Naive thymus-derived CD4-positive, alpha-beta T cell (primary cell): ENCODE results near the gene SPINT3. TPM values are rescaled to one million over a fixed set of nuclear protein-coding genes. Genes with fewer than 3 reads are reported as not detected.

Source experiments
- ATAC-seq: fragments of 150-1000 bp; cut with Tn5 transposase; 2 replicates; pipeline ENCODE4 v1.10.0; 2021; ENCODE audit warnings: mild to moderate bottlenecking, moderate library complexity
- CTCF ChIA-PET: fragments of 350-600 bp; sonication (Branson Sonifier 250); formaldehyde crosslinking; loops from one replicate; lab custom pipeline; 2021; ENCODE audit warnings: antibody characterized with exemption; lab: Charles Lee
- POLR2A ChIA-PET: fragments of 350-600 bp; sonication (Branson Sonifier 250); formaldehyde crosslinking; loops from one replicate; lab custom pipeline; 2021; ENCODE audit warnings: antibody characterized with exemption, inconsistent platforms; lab: Charles Lee
- DNase-seq, 9 donors: peaks; one replicate each; pipeline versions ENCODE4 v3.0.0 to v3.0.0-alpha.2; 2020 to 2022; ENCODE audit warnings: mixed read lengths in 1 of 9
- H3K27ac ChIP-seq: one replicate; pipeline ENCODE4 v1.7.0; 2013; ENCODE audit warnings: mild to moderate bottlenecking, low read depth, low read length, moderate library complexity
- H3K27me3 ChIP-seq, 2 donors: one replicate each; pipeline ENCODE4 v1.7.0; 2013; ENCODE audit warnings: low read length in 2 of 2, mild to moderate bottlenecking in 2 of 2, moderate library complexity in 2 of 2; ENCODE audit not compliant: control insufficient read depth in 2 of 2, insufficient read depth in 2 of 2
- H3K36me3 ChIP-seq, 3 experiments: 1 replicate in 2 of 3; 2 replicates in 1 of 3; pipeline ENCODE4 v1.7.0; 2013; ENCODE audit warnings: low read length in 3 of 3, mild to moderate bottlenecking in 3 of 3, moderate library complexity in 1 of 3; ENCODE audit not compliant: insufficient read depth in 3 of 3, control insufficient read depth in 2 of 3
- H3K4me1 ChIP-seq, 2 donors: one replicate each; pipeline ENCODE4 v1.7.0; 2013; ENCODE audit warnings: low read length in 2 of 2, mild to moderate bottlenecking in 2 of 2, moderate library complexity in 1 of 2; ENCODE audit not compliant: control insufficient read depth in 2 of 2, insufficient read depth in 2 of 2
- H3K4me3 ChIP-seq: 2 replicates; pipeline ENCODE4 v1.7.0; 2013; ENCODE audit warnings: mild to moderate bottlenecking, low read length
- H3K9me3 ChIP-seq, 3 experiments: 1 replicate in 2 of 3; 2 replicates in 1 of 3; pipeline ENCODE4 v1.7.0; 2013; ENCODE audit warnings: low read length in 3 of 3; ENCODE audit not compliant: control insufficient read depth in 2 of 3
- H3K27ac Mint-ChIP-seq, 9 donors: one replicate each; pipeline ENCODE4 v1.8.0; 2020 to 2022; ENCODE audit warnings: mixed read lengths in 9 of 9, mild to moderate bottlenecking in 8 of 9, moderate library complexity in 5 of 9, inconsistent platforms in 2 of 9
- H3K27me3 Mint-ChIP-seq, 5 donors: one replicate each; pipeline ENCODE4 v1.8.0; 2021 to 2022; ENCODE audit warnings: mixed read lengths in 5 of 5, mild to moderate bottlenecking in 1 of 5
- H3K36me3 Mint-ChIP-seq, 5 donors: one replicate each; pipeline ENCODE4 v1.8.0; 2020 to 2022; ENCODE audit warnings: mixed read lengths in 5 of 5, mild to moderate bottlenecking in 3 of 5, inconsistent platforms in 1 of 5
- H3K4me1 Mint-ChIP-seq, 7 donors: one replicate each; pipeline ENCODE4 v1.8.0; 2020 to 2022; ENCODE audit warnings: mixed read lengths in 7 of 7, mild to moderate bottlenecking in 3 of 7, inconsistent platforms in 1 of 7
- H3K4me3 Mint-ChIP-seq, 10 donors: one replicate each; pipeline ENCODE4 v1.8.0; 2020 to 2022; ENCODE audit warnings: mild to moderate bottlenecking in 10 of 10, mixed read lengths in 10 of 10, moderate library complexity in 6 of 10, inconsistent platforms in 2 of 10
- H3K9me3 Mint-ChIP-seq, 11 donors: one replicate each; pipeline ENCODE4 v1.8.0; 2020 to 2022; ENCODE audit warnings: mixed read lengths in 11 of 11, mild to moderate bottlenecking in 4 of 11, inconsistent platforms in 1 of 11, moderate library complexity in 1 of 11
- intact Hi-C, 2 donors: fragments of 100-400 bp; cut with micrococcal nuclease; formaldehyde crosslinking; loops; one replicate each; pipeline ENCODE4 v1.15.1; 2023
- polyA plus RNA-seq, 2 donors: library from polyadenylated mRNA; unstranded; fragments of 300-500 nt; fragmentation: Illumina TruSeq; gene quantifications; one replicate each; pipeline ENCODE4 v1.2.3, GENCODE V29; 2021
- total RNA-seq, 6 experiments: library from RNA in 5 of 6; stranded (reverse) in 5 of 6; gene quantifications; 1 replicate in 5 of 6; 2 replicates in 1 of 6; pipeline ENCODE4 v1.2.3 and lab custom pipeline; 2021 to 2026

Gene SPINT3
- total and polyA plus RNA-seq, 7 experiments from 2014 or later: not detected

- intact Hi-C loops: no loop called here
- H3K4me3 ChIP-seq: no peak overlapping the region
- ChIA-PET POLR2A (no interaction called here), CTCF (no interaction called here)
- DNase-seq (no peak), ATAC-seq (no peak)
- no peak overlapping the region for H3K4me3 Mint-ChIP-seq
- peaks cover 20 to 51% (median 29%) of the 10 kb centered on the region in 5 donors for H3K27me3 Mint-ChIP-seq
- no peaks in the 10 kb centered on the region for H3K27me3 ChIP-seq
- H3K36me3 ChIP-seq: no peaks in the 10 kb centered on the region
- no peaks in the 10 kb centered on the region for H3K9me3 ChIP-seq
- no peak overlapping the region for H3K27ac Mint-ChIP-seq
- no peak overlapping the region for H3K27ac ChIP-seq
- H3K36me3 Mint-ChIP-seq: no peaks in the 10 kb centered on the region
- H3K9me3 Mint-ChIP-seq: no peaks in the 10 kb centered on the region
- H3K4me1 ChIP-seq: no peaks in the 10 kb centered on the region
- H3K4me1 Mint-ChIP-seq: peaks cover 0 to 7% (median 0%) of the 10 kb centered on the region in 7 donors
Measured at GRCh38 chr20:45506398-45506797, 9.0 kb downstream of the SPINT3 start.

DNA sequence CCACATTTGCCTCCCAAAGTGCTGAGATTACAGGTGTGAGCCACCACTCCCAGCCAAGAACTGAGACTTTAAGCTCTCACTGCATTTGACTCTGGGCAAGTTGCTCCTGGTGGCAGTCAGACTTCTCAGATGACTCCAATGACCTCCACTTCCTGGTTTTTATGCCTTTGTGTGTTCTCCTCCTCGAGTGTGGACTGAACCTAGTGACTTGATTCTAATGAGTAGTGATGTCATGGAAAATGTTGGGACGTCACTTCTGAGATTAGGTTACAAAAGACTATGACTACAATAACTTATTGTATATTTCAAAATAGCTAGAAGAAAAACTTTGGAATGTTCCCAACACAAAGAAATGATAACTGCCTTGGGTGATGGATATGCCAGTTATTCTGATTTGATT is 12.0 kb downstream of the SPINT3 start:
- H3K9me3 ChIP-seq: no peaks in the 10 kb centered on the region
- ATAC-seq (no peak), DNase-seq (no peak)
- no peak overlapping the region for H3K4me3 ChIP-seq
- Mint-ChIP-seq H3K27ac (no peak overlapping the region), H3K9me3 (no peaks in the 10 kb centered on the region), H3K27me3 (peaks cover 29 to 62% (median 42%) of the 10 kb centered on the region in 5 donors), H3K36me3 (no peaks in the 10 kb centered on the region), H3K4me1 (peaks cover 0 to 7% (median 0%) of the 10 kb centered on the region in 7 donors), H3K4me3 (no peak overlapping the region)
- ChIA-PET CTCF (no interaction called here), POLR2A (no interaction called here)
- intact Hi-C loops: no loop called here
- H3K36me3 ChIP-seq: no peaks in the 10 kb centered on the region
- H3K4me1 ChIP-seq: no peaks in the 10 kb centered on the region
- H3K27ac ChIP-seq: no peak overlapping the region
- no peaks in the 10 kb centered on the region for H3K27me3 ChIP-seq

- POLR2A ChIA-PET: no interaction called here
- Mint-ChIP-seq H3K36me3 (no peaks in the 10 kb centered on the region), H3K9me3 (no peaks in the 10 kb centered on the region), H3K27ac (no peak overlapping the region), H3K4me3 (no peak overlapping the region), H3K27me3 (peaks cover 23 to 56% (median 37%) of the 10 kb centered on the region in 5 donors), H3K4me1 (peaks cover 0 to 7% (median 0%) of the 10 kb centered on the region in 7 donors)
- Histone ChIP-seq H3K27me3 (no peaks in the 10 kb centered on the region), H3K9me3 (no peaks in the 10 kb centered on the region), H3K36me3 (no peaks in the 10 kb centered on the region), H3K4me1 (no peaks in the 10 kb centered on the region), H3K27ac (no peak overlapping the region), H3K4me3 (no peak overlapping the region)
- intact Hi-C loops: no loop called here
- CTCF ChIA-PET: no interaction called here
- ATAC-seq: no peak
- DNase-seq: no peak
Measured at GRCh38 chr20:45502561-45502960, 12.9 kb downstream of the SPINT3 start.

DNA sequence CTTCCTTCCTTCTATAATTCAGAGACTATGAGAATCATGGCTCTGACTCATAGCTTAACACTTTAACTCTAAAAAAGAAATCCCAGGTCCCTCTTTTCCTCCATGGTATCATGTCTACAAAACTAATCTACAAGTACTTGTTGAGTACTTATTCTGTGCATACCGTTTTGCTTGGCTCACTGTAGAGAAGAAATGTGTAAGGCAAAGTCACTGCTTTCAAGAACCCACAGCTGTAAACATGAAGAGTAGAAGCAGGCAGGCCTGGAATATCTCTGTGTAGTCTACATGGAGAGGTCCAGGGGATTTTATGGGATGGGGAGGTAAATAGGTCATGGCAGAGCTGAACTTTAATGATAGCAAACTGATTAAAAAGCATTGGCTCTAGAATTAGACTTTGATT is 13.8 kb downstream of the SPINT3 start:
- no peak for ATAC-seq
- Histone ChIP-seq H3K4me1 (no peaks in the 10 kb centered on the region), H3K4me3 (no peak overlapping the region), H3K27ac (no peak overlapping the region), H3K27me3 (no peaks in the 10 kb centered on the region), H3K9me3 (no peaks in the 10 kb centered on the region), H3K36me3 (no peaks in the 10 kb centered on the region)
- Mint-ChIP-seq H3K36me3 (no peaks in the 10 kb centered on the region), H3K4me3 (no peak overlapping the region), H3K27me3 (peaks cover 18 to 49% (median 37%) of the 10 kb centered on the region in 5 donors), H3K27ac (no peak overlapping the region), H3K9me3 (no peaks in the 10 kb centered on the region), H3K4me1 (no peaks in the 10 kb centered on the region)
- intact Hi-C loops: no loop called here
- ChIA-PET POLR2A (no interaction called here), CTCF (no interaction called here)
- DNase-seq: no peak

- intact Hi-C loops: no loop called here
- Histone ChIP-seq H3K9me3 (no peaks in the 10 kb centered on the region), H3K4me3 (no peak overlapping the region), H3K36me3 (no peaks in the 10 kb centered on the region), H3K27me3 (no peaks in the 10 kb centered on the region), H3K4me1 (no peaks in the 10 kb centered on the region), H3K27ac (no peak overlapping the region)
- ChIA-PET CTCF (no interaction called here), POLR2A (no interaction called here)
- Mint-ChIP-seq H3K36me3 (no peaks in the 10 kb centered on the region), H3K4me3 (no peak overlapping the region), H3K4me1 (no peaks in the 10 kb centered on the region), H3K27me3 (peaks cover 20 to 41% (median 37%) of the 10 kb centered on the region in 5 donors), H3K9me3 (no peaks in the 10 kb centered on the region), H3K27ac (no peak overlapping the region)
- ATAC-seq (no peak), DNase-seq (no peak)
Measured at GRCh38 chr20:45500022-45500421, 15.4 kb downstream of the SPINT3 start.

DNA sequence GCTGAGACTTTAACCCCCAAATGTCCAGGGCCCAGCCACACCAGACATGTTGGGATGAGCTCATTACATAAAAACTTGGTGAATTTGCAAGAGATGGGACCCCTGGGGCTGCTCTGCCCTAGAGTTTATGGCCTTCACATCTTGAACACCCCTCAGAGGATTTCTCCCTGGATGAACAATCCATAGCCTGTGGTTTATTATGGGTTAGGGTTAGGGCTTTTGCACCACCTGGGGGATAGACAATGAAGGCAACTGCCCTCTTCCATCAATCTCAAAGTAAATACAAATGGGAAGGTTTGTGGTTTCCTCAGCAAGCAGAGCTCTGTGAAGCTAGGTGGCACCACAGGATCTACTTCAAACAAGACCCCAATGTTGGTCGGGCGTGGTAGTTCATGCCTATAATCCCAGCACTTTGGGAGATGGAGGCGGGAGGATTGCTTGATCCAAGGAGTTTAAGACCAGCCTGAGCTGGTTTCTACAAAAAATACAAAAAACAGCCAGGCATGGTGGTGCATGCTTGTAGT is 17.4 kb downstream of the SPINT3 start:
- intact Hi-C loops: no loop called here
- CTCF ChIA-PET: no interaction called here
- H3K4me3 ChIP-seq: no peak overlapping the region
- H3K27ac ChIP-seq: no peak overlapping the region
- ATAC-seq (no peak), DNase-seq (no peak)
- POLR2A ChIA-PET: no interaction called here
- no peaks in the 10 kb centered on the region for H3K36me3 ChIP-seq
- Mint-ChIP-seq H3K27me3 (peaks cover 20 to 38% (median 34%) of the 10 kb centered on the region in 5 donors), H3K27ac (no peak overlapping the region), H3K9me3 (no peaks in the 10 kb centered on the region), H3K4me1 (no peaks in the 10 kb centered on the region), H3K4me3 (no peak overlapping the region), H3K36me3 (no peaks in the 10 kb centered on the region)
- no peaks in the 10 kb centered on the region for H3K9me3 ChIP-seq
- no peaks in the 10 kb centered on the region for H3K27me3 ChIP-seq
- no peaks in the 10 kb centered on the region for H3K4me1 ChIP-seq

GRCh38 chr20:45496166-45496565 is 19.3 kb downstream of the SPINT3 start:
- Mint-ChIP-seq H3K27ac (no peak overlapping the region), H3K4me3 (no peak overlapping the region), H3K36me3 (peaks cover 0 to 5% (median 0%) of the 10 kb centered on the region in 5 donors), H3K9me3 (peaks cover 0 to 2% (median 0%) of the 10 kb centered on the region in 11 donors), H3K27me3 (peaks cover 19 to 41% (median 25%) of the 10 kb centered on the region in 5 donors), H3K4me1 (no peaks in the 10 kb centered on the region)
- intact Hi-C loops: no loop called here
- no peaks in the 10 kb centered on the region for H3K9me3 ChIP-seq
- ChIA-PET POLR2A (no interaction called here), CTCF (no interaction called here)
- no peak for DNase-seq
- H3K27ac ChIP-seq: no peak overlapping the region
- H3K4me3 ChIP-seq: no peak overlapping the region
- no peaks in the 10 kb centered on the region for H3K27me3 ChIP-seq
- ATAC-seq: no peak
- no peaks in the 10 kb centered on the region for H3K36me3 ChIP-seq
- no peaks in the 10 kb centered on the region for H3K4me1 ChIP-seq
